ENCODE data around the gene MYD88. TPM values are rescaled to one million over a fixed set of nuclear protein-coding genes. Genes with fewer than 3 reads are reported as not detected.
A peak's percentile ranks its signal among the peaks of the same experiment; 100 is the strongest.

MYD88 gene
- 51.0 TPM for total RNA-seq (ENCODE audit: unreplicated experiment)
- long read RNA-seq, transcript MYD88-201 (5 exons, 2,850 nt), result major isoform, 31 of 45 reads
- long read RNA-seq, partial matches to known transcripts, result 1 of 45 reads
- long read RNA-seq, other reads (novel, unspliced or antisense), result 11 of 45 reads

- peak within 1 kb of the TSS; percentile 95 for H3K4me3 Mint-ChIP-seq (ENCODE audit: unreplicated experiment)
- H3K9me3 Mint-ChIP-seq (ENCODE audit: unreplicated experiment), result no peaks in the 10 kb centered on the region
- peak within 1 kb of the TSS; percentile 96 for H3K27ac Mint-ChIP-seq (ENCODE audit: unreplicated experiment)
- peaks cover 16% of the 10 kb centered on the region for H3K27me3 Mint-ChIP-seq (ENCODE audit: unreplicated experiment)
- H3K4me1 Mint-ChIP-seq (ENCODE audit: unreplicated experiment), result peaks cover 34% of the 10 kb centered on the region
- TF ChIP-seq, protein P1, sequence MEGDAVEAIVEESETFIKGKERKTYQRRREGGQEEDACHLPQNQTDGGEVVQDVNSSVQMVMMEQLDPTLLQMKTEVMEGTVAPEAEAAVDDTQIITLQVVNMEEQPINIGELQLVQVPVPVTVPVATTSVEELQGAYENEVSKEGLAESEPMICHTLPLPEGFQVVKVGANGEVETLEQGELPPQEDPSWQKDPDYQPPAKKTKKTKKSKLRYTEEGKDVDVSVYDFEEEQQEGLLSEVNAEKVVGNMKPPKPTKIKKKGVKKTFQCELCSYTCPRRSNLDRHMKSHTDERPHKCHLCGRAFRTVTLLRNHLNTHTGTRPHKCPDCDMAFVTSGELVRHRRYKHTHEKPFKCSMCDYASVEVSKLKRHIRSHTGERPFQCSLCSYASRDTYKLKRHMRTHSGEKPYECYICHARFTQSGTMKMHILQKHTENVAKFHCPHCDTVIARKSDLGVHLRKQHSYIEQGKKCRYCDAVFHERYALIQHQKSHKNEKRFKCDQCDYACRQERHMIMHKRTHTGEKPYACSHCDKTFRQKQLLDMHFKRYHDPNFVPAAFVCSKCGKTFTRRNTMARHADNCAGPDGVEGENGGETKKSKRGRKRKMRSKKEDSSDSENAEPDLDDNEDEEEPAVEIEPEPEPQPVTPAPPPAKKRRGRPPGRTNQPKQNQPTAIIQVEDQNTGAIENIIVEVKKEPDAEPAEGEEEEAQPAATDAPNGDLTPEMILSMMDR (IDR thresholded peaks at IDR 0.05; ENCODE audit: unreplicated experiment), result no peak
- peaks cover 21% of the 10 kb centered on the region for H3K36me3 Mint-ChIP-seq (ENCODE audit: low read depth, unreplicated experiment)
- DNase-seq (ENCODE audit: low spot score), result peak; percentile 66
These were observed at the start of gene MYD88 for GRCh38 chr3:38138349-38139190. TSS of gene MYD88 (plus strand) at chr3:38138661. CDS start at chr3:38138701, 40 bp downstream.

GRCh38 chr3:38089163-38089562 lies 49.3 kb upstream of the MYD88 start:
- TF ChIP-seq, protein P1 (IDR thresholded peaks at IDR 0.05; ENCODE audit: unreplicated experiment), result no peak
- no peak for DNase-seq (ENCODE audit: low spot score)
- peaks cover 15% of the 10 kb centered on the region for H3K4me1 Mint-ChIP-seq (ENCODE audit: unreplicated experiment)
- H3K9me3 Mint-ChIP-seq (ENCODE audit: unreplicated experiment), result peaks cover 9% of the 10 kb centered on the region
- H3K4me3 Mint-ChIP-seq (ENCODE audit: unreplicated experiment), result no peak overlapping the region
- H3K27ac Mint-ChIP-seq (ENCODE audit: unreplicated experiment), result no peak overlapping the region
- peaks cover 18% of the 10 kb centered on the region for H3K27me3 Mint-ChIP-seq (ENCODE audit: unreplicated experiment)
- H3K36me3 Mint-ChIP-seq (ENCODE audit: low read depth, unreplicated experiment), result peaks cover 8% of the 10 kb centered on the region

GRCh38 chr3:38090453-38090852 lies 48.0 kb upstream of the MYD88 start:
- no peak for DNase-seq (ENCODE audit: low spot score)
- TF ChIP-seq, protein P1 (IDR thresholded peaks at IDR 0.05; ENCODE audit: unreplicated experiment), result no peak

DNA sequence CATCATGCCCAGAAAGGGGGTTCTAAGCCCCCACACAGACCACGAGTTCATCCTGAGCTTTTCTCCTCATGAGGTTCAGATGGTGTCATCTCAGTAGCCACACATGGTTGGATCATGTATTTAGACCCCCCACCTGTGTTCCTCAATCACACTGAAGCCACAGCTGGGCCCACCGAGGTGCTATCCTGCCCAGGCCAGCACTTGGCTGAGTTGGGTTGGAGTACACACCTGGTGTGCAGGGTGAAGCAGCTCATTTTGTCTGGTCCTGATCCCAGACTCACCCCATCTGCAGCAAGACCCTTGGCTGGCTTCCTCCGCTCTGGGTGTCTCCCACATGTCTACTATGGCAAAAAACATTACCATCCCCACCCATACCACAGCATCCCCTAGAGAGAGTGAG lies 43.5 kb upstream of the MYD88 start:
- TF ChIP-seq, protein P1 (IDR thresholded peaks at IDR 0.05; ENCODE audit: unreplicated experiment), result no peak
- Mint-ChIP-seq H3K9me3 (ENCODE audit: unreplicated experiment) (no peaks in the 10 kb centered on the region), H3K4me3 (ENCODE audit: unreplicated experiment) (no peak overlapping the region), H3K4me1 (ENCODE audit: unreplicated experiment) (peaks cover 30% of the 10 kb centered on the region), H3K27me3 (ENCODE audit: unreplicated experiment) (no peaks in the 10 kb centered on the region), H3K36me3 (ENCODE audit: low read depth, unreplicated experiment) (no peaks in the 10 kb centered on the region), H3K27ac (ENCODE audit: unreplicated experiment) (no peak overlapping the region)
- no peak for DNase-seq (ENCODE audit: low spot score)

More at GRCh38 chr3:38090453-38090852, 48.0 kb upstream of the MYD88 start:
- Mint-ChIP-seq H3K4me1 (ENCODE audit: unreplicated experiment) (peaks cover 10% of the 10 kb centered on the region), H3K4me3 (ENCODE audit: unreplicated experiment) (no peak overlapping the region), H3K27ac (ENCODE audit: unreplicated experiment) (no peak overlapping the region), H3K9me3 (ENCODE audit: unreplicated experiment) (no peaks in the 10 kb centered on the region), H3K27me3 (ENCODE audit: unreplicated experiment) (peaks cover 9% of the 10 kb centered on the region), H3K36me3 (ENCODE audit: low read depth, unreplicated experiment) (no peaks in the 10 kb centered on the region)

Data from endothelial cell (in vitro differentiated cells).